ENCODE results near the gene OGN. TPM values are rescaled to one million over a fixed set of nuclear protein-coding genes. Genes with fewer than 3 reads are reported as not detected.

The OGN gene
- total RNA-seq (2022; extraction: Qiagen RNA extraction): not detected in 5 replicates

GRCh38 chr9:92404042-92404836 lies at the start of gene OGN:
OGN (minus strand) TSS chr9:92404578; CDS start chr9:92403407, 1,171 bp downstream.

GRCh38 chr9:92424340-92424739 lies 20.0 kb upstream of the OGN start, which contains the start of gene OMD:
OMD (minus strand) TSS chr9:92424471; CDS start chr9:92417558, 6,913 bp downstream.

Other genes starting within 250 kb of the OGN start
- 95.6 to 126 TPM (median 99.9 TPM) in 5 replicates for gene IARS1, start 110.9 kb downstream of the OGN start, total RNA-seq (2022; extraction: Qiagen RNA extraction)
- gene NOL8, start 79.2 kb downstream of the OGN start, total RNA-seq (2022; extraction: Qiagen RNA extraction): 26.1 to 36.3 TPM (median 29.1 TPM) in 5 replicates
- 6.1 to 9.5 TPM (median 7.0 TPM) in 5 replicates for gene CENPP, start 78.6 kb downstream of the OGN start, total RNA-seq (2022; extraction: Qiagen RNA extraction)
- gene OMD, start 19.9 kb upstream of the OGN start, total RNA-seq (2022; extraction: Qiagen RNA extraction): not detected in 5 replicates
- gene ASPN, start 77.9 kb upstream of the OGN start, total RNA-seq (2022; extraction: Qiagen RNA extraction): not detected in 5 replicates
- 0.13 to 0.30 TPM (median 0.19 TPM) in 5 replicates for gene ECM2, start 131.4 kb upstream of the OGN start, total RNA-seq (2022; extraction: Qiagen RNA extraction)

All from A549 treated with CORT108297 at 1 μM for 4 hours (cell line).